Kidney (tissue), 14 donors: ENCODE measurements around the gene HOXC9. TPM values are rescaled to one million over a fixed set of nuclear protein-coding genes. Genes with fewer than 3 reads are reported as not detected.

Source experiments
- DNase-seq, 5 donors: peaks; one replicate each; pipeline ENCODE4 v3.0.0-alpha.2; 2013 to 2020
- FAIRE-seq: peaks from 2 replicates; lab custom pipeline; 2012; peaks lifted over from hg19 to GRCh38; lab: Jason Lieb, UNC
- H3K27ac ChIP-seq, 2 donors: one replicate each; pipeline ENCODE4 v1.7.0; 2013; ENCODE audit warnings: low read depth in 2 of 2, low read length in 2 of 2, inconsistent platforms in 1 of 2
- H3K27me3 ChIP-seq: one replicate; pipeline ENCODE4 v1.7.1; 2013; ENCODE audit warnings: low read length, inconsistent platforms; ENCODE audit not compliant: control insufficient read depth, insufficient read depth
- H3K36me3 ChIP-seq, 3 donors: one replicate each; pipeline versions ENCODE4 v1.7.0 to v1.7.1; 2013; ENCODE audit warnings: low read length in 3 of 3, control low read depth in 1 of 3, inconsistent platforms in 1 of 3; ENCODE audit not compliant: insufficient read depth in 3 of 3, control insufficient read depth in 2 of 3
- H3K4me1 ChIP-seq, 3 donors: one replicate each; pipeline versions ENCODE4 v1.7.0 to v1.7.1; 2013; ENCODE audit warnings: low read length in 3 of 3, inconsistent platforms in 1 of 3, low read depth in 1 of 3; ENCODE audit not compliant: control insufficient read depth in 2 of 3, insufficient read depth in 2 of 3
- H3K4me3 ChIP-seq, 3 donors: one replicate each; pipeline versions ENCODE4 v1.7.0 to v1.8.1; 2013; ENCODE audit warnings: low read length in 3 of 3, control low read depth in 1 of 3, inconsistent platforms in 1 of 3
- H3K9ac ChIP-seq, 3 donors: one replicate each; pipeline versions ENCODE4 v1.7.0 to v1.7.1; 2013; ENCODE audit warnings: low read length in 3 of 3, control low read depth in 1 of 3, inconsistent platforms in 1 of 3
- H3K9me3 ChIP-seq, 3 donors: one replicate each; pipeline versions ENCODE4 v1.7.0 to v1.7.1; 2013; ENCODE audit warnings: low read length in 3 of 3, control low read depth in 1 of 3, inconsistent platforms in 1 of 3; ENCODE audit not compliant: control insufficient read depth in 2 of 3, insufficient read depth in 1 of 3
- CTCF ChIP-seq: IDR thresholded peaks from 3 replicates; pipeline ENCODE4 v1.5.1; 2012; ENCODE audit warnings: mild to moderate bottlenecking, moderate library complexity, borderline replicate concordance; ENCODE audit not compliant: insufficient read depth; ENCODE audit errors: extremely low read depth
- intact Hi-C: fragments of 100-400 bp; cut with DNase I; formaldehyde crosslinking; loops from one replicate; pipeline ENCODE4 v1.11.1; 2022
- polyA plus RNA-seq: library from polyadenylated mRNA; stranded (reverse); fragments of 350-450 nt; fragmentation: Illumina TruSeq; extraction: RNeasy Lipid Tissue Mini Kit (QIAGEN cat#74804); gene quantifications from one replicate; pipeline ENCODE4 v1.2.3, GENCODE V29; 2014; ENCODE audit warnings: low read depth, low replicate concordance; ENCODE audit not compliant: insufficient read depth
- total RNA-seq: library from RNA; stranded (reverse); fragmentation: NEBNext Ultra II Directional; extraction: Animal tissue kit (Norgen Biotek cat#: 25700); gene quantifications from one replicate; pipeline ENCODE4 v1.2.1, GENCODE V29; 2021
- donor health status: control.
- donor health status: control.
- donor health status: control.
- donor health status: control.
- donor health status: control.
- donor health status: DM: yes; HTN: yes; CAD: no.
- donor health status: Normal renal cell carcinoma (clear cell type).

The HOXC9 gene
- total and polyA plus RNA-seq, 2 donors from 2014 or later, result 11.7 to 16.5 TPM

- TF ChIP-seq CTCF, result no peak
- peaks cover 1 to 14% (median 4%) of the 10 kb centered on the region in 3 donors for H3K4me1 ChIP-seq
- H3K4me3 ChIP-seq, result no peak overlapping the region
- intact Hi-C loops, result no loop called here
- H3K27ac ChIP-seq, result no peak overlapping the region
- H3K36me3 ChIP-seq, result no peaks in the 10 kb centered on the region
- FAIRE-seq (no peak), DNase-seq (peak in 3 of 5 donors; percentile 20 to 32 (median 24))
- H3K9me3 ChIP-seq, result no peaks in the 10 kb centered on the region
- no peak overlapping the region for H3K9ac ChIP-seq
- H3K27me3 ChIP-seq, result peaks cover 7% of the 10 kb centered on the region
Measured at GRCh38 chr12:54048406-54049093, 48.6 kb downstream of the HOXC9 start.

- no peak overlapping the region for H3K4me3 ChIP-seq
- no peak for FAIRE-seq
- no peak overlapping the region for H3K27ac ChIP-seq
- intact Hi-C loops, result no loop called here
- no peaks in the 10 kb centered on the region for H3K36me3 ChIP-seq
- peak in 1 of 5 donors; percentile 5 for DNase-seq
- H3K27me3 ChIP-seq, result peaks cover 7% of the 10 kb centered on the region
- no peaks in the 10 kb centered on the region for H3K9me3 ChIP-seq
- no peak overlapping the region for H3K9ac ChIP-seq
- TF ChIP-seq CTCF, result no peak
- peaks cover 0 to 14% (median 4%) of the 10 kb centered on the region in 3 donors for H3K4me1 ChIP-seq
Measured at GRCh38 chr12:54049108-54049507, 49.1 kb downstream of the HOXC9 start.

GRCh38 chr12:54050482-54050810 is 50.5 kb downstream of the HOXC9 start:
- Histone ChIP-seq H3K27ac (no peak overlapping the region), H3K9ac (no peak overlapping the region), H3K36me3 (peaks cover 0 to 3% (median 0%) of the 10 kb centered on the region in 3 donors), H3K27me3 (peaks cover 7% of the 10 kb centered on the region), H3K9me3 (no peaks in the 10 kb centered on the region), H3K4me3 (no peak overlapping the region), H3K4me1 (peaks cover 3 to 14% (median 4%) of the 10 kb centered on the region in 3 donors)
- intact Hi-C loops, result no loop called here
- no peak for FAIRE-seq
- DNase-seq, result peak in 2 of 5 donors; percentile 19 to 44
- TF ChIP-seq CTCF, result no peak
